ENCODE results near the gene MIEN1. TPM values are rescaled to one million over a fixed set of nuclear protein-coding genes. Genes with fewer than 3 reads are reported as not detected.

The MIEN1 gene
- total RNA-seq, 2 donors from 2014 or later: 79.1 to 98.2 TPM

DNA sequence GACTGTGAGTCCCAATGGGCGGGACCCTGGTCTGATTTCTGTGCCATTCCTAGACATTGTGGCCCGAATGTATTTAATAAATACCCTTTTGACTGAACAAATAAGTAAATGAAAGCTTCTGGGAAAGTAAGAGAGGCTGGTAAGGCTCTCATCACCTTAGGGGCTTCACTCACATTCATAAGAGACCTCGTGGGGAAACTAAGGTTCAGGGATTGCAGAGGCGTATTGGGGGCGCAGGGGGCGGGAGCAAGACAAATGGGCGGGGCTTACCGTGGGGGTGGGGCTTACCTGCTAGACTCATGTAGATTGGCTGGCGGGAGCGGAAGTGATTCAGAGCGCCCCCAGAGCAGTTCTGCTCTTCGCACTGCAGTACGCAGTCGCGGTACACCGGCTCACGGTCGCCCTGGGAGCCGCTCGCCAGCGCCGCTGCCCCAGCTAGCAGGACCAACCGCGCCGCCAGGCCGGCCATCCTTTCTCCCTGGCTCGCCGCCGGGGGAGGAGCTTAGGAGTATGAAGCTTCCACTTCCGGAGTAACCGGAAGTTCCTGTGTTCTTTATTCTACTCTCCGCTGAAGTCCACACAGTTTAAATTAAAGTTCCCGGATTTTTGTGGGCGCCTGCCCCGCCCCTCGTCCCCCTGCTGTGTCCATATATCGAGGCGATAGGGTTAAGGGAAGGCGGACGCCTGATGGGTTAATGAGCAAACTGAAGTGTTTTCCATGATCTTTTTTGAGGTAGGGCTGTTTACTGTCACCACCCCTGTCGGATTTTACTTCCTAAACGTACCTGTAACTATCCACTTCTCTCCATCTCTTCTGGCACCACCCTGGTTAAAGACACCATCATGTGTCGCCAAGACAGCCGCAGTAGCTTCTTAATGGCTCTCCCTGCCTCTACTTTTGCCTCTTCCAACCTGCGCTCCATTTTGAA, 42.5 kb downstream of the MIEN1 start, which contains the start of gene PGAP3:
TSS of gene PGAP3 (minus strand) at position 512 of the 929 bp plus-strand sequence. CDS start at position 469, 43 bp downstream.
- intact Hi-C loops (cut with DNase I): loop anchor here (10.0 kb wide), 1 partner anchor 57 kb away; no protein-coding TSS in a partner anchor
- H3K4me3 ChIP-seq: peak within 1 kb of the TSS; percentile 58 to 65
- peak in 2 of 3 donors; percentile 67 to 71 for TF ChIP-seq POLR2A (IDR thresholded peaks at IDR 0.05)
- TF ChIP-seq, protein P1, sequence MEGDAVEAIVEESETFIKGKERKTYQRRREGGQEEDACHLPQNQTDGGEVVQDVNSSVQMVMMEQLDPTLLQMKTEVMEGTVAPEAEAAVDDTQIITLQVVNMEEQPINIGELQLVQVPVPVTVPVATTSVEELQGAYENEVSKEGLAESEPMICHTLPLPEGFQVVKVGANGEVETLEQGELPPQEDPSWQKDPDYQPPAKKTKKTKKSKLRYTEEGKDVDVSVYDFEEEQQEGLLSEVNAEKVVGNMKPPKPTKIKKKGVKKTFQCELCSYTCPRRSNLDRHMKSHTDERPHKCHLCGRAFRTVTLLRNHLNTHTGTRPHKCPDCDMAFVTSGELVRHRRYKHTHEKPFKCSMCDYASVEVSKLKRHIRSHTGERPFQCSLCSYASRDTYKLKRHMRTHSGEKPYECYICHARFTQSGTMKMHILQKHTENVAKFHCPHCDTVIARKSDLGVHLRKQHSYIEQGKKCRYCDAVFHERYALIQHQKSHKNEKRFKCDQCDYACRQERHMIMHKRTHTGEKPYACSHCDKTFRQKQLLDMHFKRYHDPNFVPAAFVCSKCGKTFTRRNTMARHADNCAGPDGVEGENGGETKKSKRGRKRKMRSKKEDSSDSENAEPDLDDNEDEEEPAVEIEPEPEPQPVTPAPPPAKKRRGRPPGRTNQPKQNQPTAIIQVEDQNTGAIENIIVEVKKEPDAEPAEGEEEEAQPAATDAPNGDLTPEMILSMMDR (IDR thresholded peaks at IDR 0.05): no peak
- WGBS, 2 donors: 1 to 2% methylated on average over 37 to 45 of the region's 45 CpGs
- H3K36me3 ChIP-seq (replicated peaks in 1 of 2; ENCODE audit: insufficient read depth in 1 of 2, low read depth in 2 of 2): no peaks in the 10 kb centered on the region
- peak; percentile 93 for ATAC-seq
- DNase-seq: peak; percentile 84 to 94 (median 87)
- H3K4me1 ChIP-seq: peaks cover 21% of the 10 kb centered on the region
- no peaks in the 10 kb centered on the region for H3K27me3 ChIP-seq
- H3K27ac ChIP-seq: peak within 1 kb of the TSS; percentile 78 to 93 (median 88)
- no peaks in the 10 kb centered on the region for H3K9me3 ChIP-seq

DNA sequence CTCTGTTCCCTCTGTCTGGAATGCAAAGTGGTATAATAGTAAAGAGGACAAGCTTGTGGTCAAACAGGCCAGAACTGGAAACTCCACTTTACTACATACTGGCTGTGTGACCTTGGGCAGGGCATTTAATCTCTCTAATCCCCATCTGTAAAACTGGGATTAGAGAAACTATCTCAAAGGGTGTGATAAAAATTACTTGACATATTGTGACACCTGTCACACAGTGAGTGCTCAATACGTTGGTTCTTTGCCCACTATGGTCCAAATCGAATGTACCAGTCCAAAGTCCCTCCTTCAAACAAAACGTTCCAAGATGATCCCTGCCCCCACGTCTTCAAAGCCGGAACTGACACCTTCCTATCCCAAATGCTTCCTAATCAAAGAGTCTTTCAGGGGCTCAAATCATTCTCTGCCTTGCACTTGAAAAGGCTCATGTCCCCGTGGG, 43.2 kb downstream of the MIEN1 start:
- no peaks in the 10 kb centered on the region for H3K36me3 ChIP-seq (replicated peaks in 1 of 2; ENCODE audit: insufficient read depth in 1 of 2, low read depth in 2 of 2)
- intact Hi-C loops (cut with DNase I): loop anchor here (10.0 kb wide), 1 partner anchor 58 kb away; no protein-coding TSS in a partner anchor
- peak overlapping the region; percentile 78 to 93 (median 88) for H3K27ac ChIP-seq
- H3K27me3 ChIP-seq: no peaks in the 10 kb centered on the region
- H3K4me3 ChIP-seq: peak overlapping the region; percentile 58 to 65
- DNase-seq (no peak), ATAC-seq (no peak)
- TF ChIP-seq, protein P1 (IDR thresholded peaks at IDR 0.05): no peak
- no peak for TF ChIP-seq POLR2A (IDR thresholded peaks at IDR 0.05)
- WGBS, 2 donors: 20% methylated on average over 6 of the region's 6 CpGs
- no peaks in the 10 kb centered on the region for H3K9me3 ChIP-seq
- peaks cover 21% of the 10 kb centered on the region for H3K4me1 ChIP-seq

DNA sequence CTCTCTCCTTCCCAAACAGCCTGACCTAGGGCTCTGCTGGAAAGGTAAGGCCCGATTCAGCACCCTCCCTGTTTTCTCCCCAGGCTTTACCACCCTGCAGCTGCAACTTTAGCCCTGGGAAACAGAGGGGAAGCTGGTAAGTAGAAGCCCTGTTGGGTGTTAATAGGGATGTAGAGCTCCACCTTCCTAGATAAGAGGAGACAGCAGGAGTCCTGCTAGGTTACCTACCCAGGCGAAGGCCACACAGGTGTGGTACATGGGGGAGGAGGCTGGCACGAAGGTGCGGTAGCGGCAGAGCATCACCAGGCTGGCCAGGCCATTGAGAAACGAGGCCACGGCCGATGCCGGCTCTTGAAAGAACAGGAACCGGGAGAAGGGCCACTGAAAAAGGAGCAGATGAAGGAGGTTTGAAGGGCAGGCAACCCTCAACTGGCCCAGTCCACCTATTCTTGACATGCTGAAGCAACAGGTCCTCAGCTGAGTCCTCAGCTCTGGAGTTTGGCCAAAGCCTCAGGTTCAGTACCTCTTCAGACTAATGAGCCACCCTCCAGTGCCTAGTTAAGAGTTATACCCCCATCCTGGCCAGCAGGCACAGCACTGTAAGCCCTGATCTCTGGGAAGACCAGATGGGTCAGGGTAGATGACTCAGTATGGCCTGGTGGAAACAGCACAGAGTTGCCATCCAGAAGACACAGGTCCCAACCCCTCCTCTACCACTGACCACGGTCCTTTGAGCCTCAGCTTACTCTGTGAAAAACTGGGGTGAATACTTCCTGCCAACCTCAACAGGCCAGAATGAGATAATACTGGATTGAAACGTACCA, 45.8 kb downstream of the MIEN1 start:
- Histone ChIP-seq H3K4me3 (no peak overlapping the region), H3K27me3 (no peaks in the 10 kb centered on the region), H3K9me3 (no peaks in the 10 kb centered on the region), H3K4me1 (peaks cover 21% of the 10 kb centered on the region), H3K36me3 (replicated peaks in 1 of 2; ENCODE audit: insufficient read depth in 1 of 2, low read depth in 2 of 2) (no peaks in the 10 kb centered on the region), H3K27ac (no peak overlapping the region)
- no peak for DNase-seq
- TF ChIP-seq, protein P1 (IDR thresholded peaks at IDR 0.05): no peak
- TF ChIP-seq POLR2A (IDR thresholded peaks at IDR 0.05): no peak
- WGBS, 2 donors: 89 to 92% methylated on average over 12 of the region's 12 CpGs
- intact Hi-C loops (cut with DNase I): loop anchor here (10.0 kb wide), 1 partner anchor 60 kb away; no protein-coding TSS in a partner anchor
- no peak for ATAC-seq

DNA sequence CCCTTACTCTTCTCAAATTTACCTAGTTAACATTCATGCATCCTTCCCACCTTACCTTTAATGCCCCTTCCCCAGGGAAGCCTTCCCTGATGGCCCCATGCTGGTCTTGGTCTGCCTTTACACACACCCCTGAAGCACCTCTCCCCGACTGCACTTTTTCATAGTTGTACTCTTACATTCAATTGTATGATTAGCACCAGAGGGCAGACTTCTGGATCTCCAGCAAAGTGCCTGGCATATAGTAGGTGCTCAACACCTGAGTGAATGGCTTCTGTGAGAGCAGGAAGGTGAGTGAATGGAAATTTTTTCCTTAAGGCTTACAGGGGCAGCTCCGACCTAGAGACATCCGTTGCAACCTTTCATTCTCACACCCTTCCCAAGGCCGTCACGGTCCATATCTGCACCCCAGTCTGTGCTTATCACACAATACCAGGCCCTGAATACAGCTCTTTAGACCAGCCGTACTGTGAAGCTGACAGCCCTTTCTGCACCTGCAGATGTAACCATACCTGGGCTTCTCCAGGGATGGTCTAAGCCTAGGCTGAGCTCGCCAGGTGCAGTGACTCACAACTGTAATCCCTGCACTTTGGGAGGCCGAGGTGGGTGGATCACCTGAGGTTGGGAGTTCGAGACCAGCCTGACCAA, 46.9 kb downstream of the MIEN1 start:
- H3K4me3 ChIP-seq: no peak overlapping the region
- peaks cover 13% of the 10 kb centered on the region for H3K4me1 ChIP-seq
- H3K27me3 ChIP-seq: no peaks in the 10 kb centered on the region
- H3K9me3 ChIP-seq: no peaks in the 10 kb centered on the region
- DNase-seq: no peak
- ATAC-seq: no peak
- 82 to 83% methylated on average over 7 to 9 of the region's 9 CpGs for WGBS, 2 donors
- H3K27ac ChIP-seq: no peak overlapping the region
- TF ChIP-seq POLR2A (IDR thresholded peaks at IDR 0.05): no peak
- intact Hi-C loops (cut with DNase I): loop anchor here (10.0 kb wide), 1 partner anchor 61 kb away; no protein-coding TSS in a partner anchor
- no peaks in the 10 kb centered on the region for H3K36me3 ChIP-seq (replicated peaks in 1 of 2; ENCODE audit: insufficient read depth in 1 of 2, low read depth in 2 of 2)

All from body of pancreas (tissue), 4 donors.